CD4-positive, alpha-beta T cell treated with Interferon alpha-2 for 1 hour (primary cell): ENCODE data around the gene DLK1.

Experiments
- DNase-seq, 2 donors: peaks; one replicate each; pipeline ENCODE4 v3.0.0-alpha.2; 2020 to 2022

DLK1 gene

GRCh38 chr14:100765296-100765695 lies 38.6 kb downstream of the DLK1 start:
- DNase-seq = no peak

- no peak for DNase-seq
These were observed 39.3 kb downstream of the DLK1 start for GRCh38 chr14:100765991-100766390.

GRCh38 chr14:100767003-100767787 lies 40.5 kb downstream of the DLK1 start:
- no peak for DNase-seq

- no peak for DNase-seq
These were observed 41.3 kb downstream of the DLK1 start for GRCh38 chr14:100767788-100768536.

- DNase-seq = no peak
These were observed 42.6 kb downstream of the DLK1 start for GRCh38 chr14:100769035-100769939.

- DNase-seq = no peak
These were observed 43.4 kb downstream of the DLK1 start for GRCh38 chr14:100770046-100770445.

- DNase-seq = no peak
These were observed 44.0 kb downstream of the DLK1 start for GRCh38 chr14:100770605-100771120.

GRCh38 chr14:100771121-100771800 lies 44.6 kb downstream of the DLK1 start:
- no peak for DNase-seq

- DNase-seq = no peak
These were observed 46.0 kb downstream of the DLK1 start for GRCh38 chr14:100772607-100773165.

- no peak for DNase-seq
These were observed 46.9 kb downstream of the DLK1 start for GRCh38 chr14:100773331-100774163.

- DNase-seq = no peak
These were observed 47.5 kb downstream of the DLK1 start for GRCh38 chr14:100774164-100774537.

GRCh38 chr14:100775351-100775830 lies 48.7 kb downstream of the DLK1 start:
- no peak for DNase-seq

GRCh38 chr14:100775831-100776591 lies 49.3 kb downstream of the DLK1 start:
- DNase-seq = no peak

- no peak for DNase-seq
These were observed 50.1 kb downstream of the DLK1 start for GRCh38 chr14:100776681-100777365.

- DNase-seq = no peak
These were observed 50.7 kb downstream of the DLK1 start for GRCh38 chr14:100777366-100777817.

- DNase-seq = no peak
These were observed 51.3 kb downstream of the DLK1 start for GRCh38 chr14:100777818-100778525.

GRCh38 chr14:100778526-100778882 lies 51.8 kb downstream of the DLK1 start:
- DNase-seq = no peak

- no peak for DNase-seq
These were observed 52.4 kb downstream of the DLK1 start for GRCh38 chr14:100778951-100779690.
